Neural cell (in vitro differentiated cells): ENCODE data around the gene PIK3R1.

Experiments used
- CTCF ChIP-seq: fragments of 450-650 bp; IDR thresholded peaks from 2 replicates; pipeline ENCODE4 v1.5.1; 2014; ENCODE audit warnings: antibody characterized with exemption, mild to moderate bottlenecking, moderate library complexity; ENCODE audit not compliant: poor library complexity, severe bottlenecking
- EP300 ChIP-seq: fragments of 450-650 bp; conservative IDR thresholded peaks from 2 replicates; pipeline ENCODE4 v1.6.1; 2014; ENCODE audit warnings: antibody characterized with exemption, mild to moderate bottlenecking, moderate library complexity; ENCODE audit not compliant: poor library complexity, severe bottlenecking
- EZH2 ChIP-seq: fragments of 200-600, 300-800 bp; shearing (Covaris generic), sonication (generic); IDR thresholded peaks from 2 replicates; pipeline ENCODE4 v1.6.1; 2014; ENCODE audit warnings: antibody characterized with exemption, low read length, borderline replicate concordance, mild to moderate bottlenecking; ENCODE audit not compliant: insufficient read depth, poor library complexity, severe bottlenecking
- POLR2AphosphoS5 ChIP-seq: IDR thresholded peaks from 2 replicates; pipeline ENCODE4 v1.6.1; 2012
- REST ChIP-seq: IDR thresholded peaks from 2 replicates; pipeline ENCODE4 v1.6.1; 2012; ENCODE audit warnings: borderline replicate concordance
- SMC3 ChIP-seq: fragments of 450-650 bp; conservative IDR thresholded peaks from 2 replicates; pipeline ENCODE4 v1.6.1; 2014; ENCODE audit warnings: antibody characterized with exemption, mild to moderate bottlenecking, moderate library complexity; ENCODE audit not compliant: poor library complexity

GRCh38 chr5:68314465-68314864 is 98.9 kb downstream of the PIK3R1 start:
- TF ChIP-seq CTCF, result no peak
- TF ChIP-seq REST, result no peak
- TF ChIP-seq EP300, result no peak
- no peak for TF ChIP-seq EZH2
- TF ChIP-seq SMC3, result no peak
- no peak for TF ChIP-seq POLR2AphosphoS5
